HepG2 (cell line): Measurements from ENCODE around the gene ACOT8. TPM values are rescaled to one million over a fixed set of nuclear protein-coding genes. Genes with fewer than 3 reads are reported as not detected.
A peak's percentile ranks its signal among the peaks of the same experiment; 100 is the strongest.

Experiments
- DR1 ChIP-seq: sonication (generic); formaldehyde crosslinking; IDR thresholded peaks from 2 replicates; pipeline ENCODE4 v1.8.0; 2021; ENCODE audit warnings: mild to moderate bottlenecking, missing genetic modification reagents, inconsistent platforms
- EZH2 ChIP-seq: conservative IDR thresholded peaks from 2 replicates; pipeline ENCODE4 v1.6.1; 2012; ENCODE audit warnings: mild to moderate bottlenecking, low read depth, low read length, moderate library complexity
- FOXK1 ChIP-seq: sonication (generic); formaldehyde crosslinking; IDR thresholded peaks from 2 replicates; pipeline ENCODE4 v1.4.0; 2020; ENCODE audit warnings: low read depth, missing genetic modification reagents, borderline replicate concordance
- GABPA ChIP-seq, 2 experiments: IDR thresholded peaks; 2 replicates each; pipeline ENCODE4 v1.6.1; 2011 to 2016; ENCODE audit warnings: low read depth in 2 of 2, low read length in 1 of 2, missing biosample characterization in 1 of 2, missing genetic modification characterization in 1 of 2
- GRHL1 ChIP-seq: sonication (generic); formaldehyde crosslinking; conservative IDR thresholded peaks from 2 replicates; pipeline ENCODE4 v1.8.0; 2022; ENCODE audit warnings: missing genetic modification reagents
- IRF2 ChIP-seq: IDR thresholded peaks from 2 replicates; pipeline ENCODE4 v1.6.1; 2018; ENCODE audit warnings: missing genetic modification reagents, missing compliant biosample characterization
- MYC ChIP-seq: sonication (generic); formaldehyde crosslinking; IDR thresholded peaks from 2 replicates; pipeline ENCODE4 v1.9.0; 2021; ENCODE audit warnings: missing genetic modification reagents, borderline replicate concordance
- NFE2L1 ChIP-seq: sonication (generic); formaldehyde crosslinking; IDR thresholded peaks from 2 replicates; pipeline ENCODE4 v1.4.0; 2020; ENCODE audit warnings: missing genetic modification reagents, mild to moderate bottlenecking, borderline replicate concordance
- PBX3 ChIP-seq: sonication (generic); formaldehyde crosslinking; IDR thresholded peaks from 2 replicates; pipeline ENCODE4 v1.8.1; 2023; ENCODE audit warnings: missing genetic modification reagents, inconsistent platforms, borderline replicate concordance
- PREB ChIP-seq: sonication (generic); formaldehyde crosslinking; IDR thresholded peaks from 2 replicates; pipeline ENCODE4 v1.4.0; 2020; ENCODE audit warnings: missing genetic modification reagents
- SNRNP70 ChIP-seq: fragments of 200-400 bp; formaldehyde crosslinking; IDR thresholded peaks from 2 replicates; pipeline ENCODE4 v1.6.1; 2017; ENCODE audit warnings: mild to moderate bottlenecking, low read depth, low read length, moderate library complexity
- TEAD2 ChIP-seq: sonication (generic); formaldehyde crosslinking; IDR thresholded peaks from 2 replicates; pipeline ENCODE4 v1.9.0; 2021; ENCODE audit warnings: missing genetic modification reagents
- U2AF1 ChIP-seq: fragments of 200-400 bp; formaldehyde crosslinking; optimal IDR thresholded peaks from 2 replicates; pipeline ENCODE3; 2017; ENCODE audit warnings: mild to moderate bottlenecking, low read depth, low read length
- ZBTB4 ChIP-seq: sonication (generic); formaldehyde crosslinking; IDR thresholded peaks from 2 replicates; pipeline ENCODE4 v1.4.0; 2020; ENCODE audit warnings: missing genetic modification reagents, mild to moderate bottlenecking, borderline replicate concordance
- ZFAT ChIP-seq: sonication (generic); formaldehyde crosslinking; conservative IDR thresholded peaks from 2 replicates; pipeline ENCODE4 v1.8.1; 2023; ENCODE audit warnings: missing genetic modification reagents, inconsistent platforms
- ZNF597 ChIP-seq: sonication (generic); formaldehyde crosslinking; IDR thresholded peaks from 2 replicates; pipeline ENCODE4 v1.5.0; 2020; ENCODE audit warnings: missing genetic modification reagents
- ZNF780A ChIP-seq: sonication (generic); formaldehyde crosslinking; IDR thresholded peaks from 2 replicates; pipeline ENCODE4 v1.8.0; 2022; ENCODE audit warnings: mild to moderate bottlenecking, missing genetic modification reagents, moderate library complexity
- polyA plus RNA-seq, 8 experiments: library from polyadenylated mRNA; depleted of rRNA in 3 of 8; stranded (reverse) in 7 of 8; unstranded in 1 of 8; fragments of >200 nt; fragmentation: Illumina TruSeq in 4 of 8; extraction: Trizol in 4 of 8; gene quantifications; 2 replicates each; pipeline versions ENCODE4 v1.2.1 to v1.2.3, GENCODE V29; 2011 to 2016; ENCODE audit warnings: low read depth in 4 of 8, missing spikeins in 1 of 8, mixed read lengths in 1 of 8; ENCODE audit not compliant: insufficient read depth in 1 of 8
- total RNA-seq, 5 experiments: library from RNA; depleted of rRNA; stranded (reverse); fragments of >200 nt; fragmentation: Illumina TruSeq; extraction: Trizol; gene quantifications; 2 replicates each; pipeline ENCODE4 v1.2.3, GENCODE V29; 2016; ENCODE audit warnings: low read depth in 1 of 5

Gene ACOT8
- total and polyA plus RNA-seq, 2 of the 13 experiments (the other 11 are each of a cell fraction or from before 2014, with no cell fraction given), result 31.4 to 45.5 TPM

GRCh38 chr20:45857114-45857881 is at the start of gene ACOT8, which contains the start of gene ZSWIM3 (continued):
- TF ChIP-seq MYC (CRISPR knock-in tag), result peak; percentile 43; the same call in 1 of the 2 replicates
- TF ChIP-seq U2AF1, result no peak
- TF ChIP-seq PREB (CRISPR knock-in tag), result no peak
- no peak for TF ChIP-seq SNRNP70
- TF ChIP-seq DR1 (CRISPR knock-in tag), result peak; percentile 98
- no peak for TF ChIP-seq ZFAT (CRISPR knock-in tag)
- TF ChIP-seq NFE2L1, result 0 out of 2 replicates have a peak, but pooled peaks have one; percentile 82
- TF ChIP-seq GABPA (IDR thresholded peaks at IDR 0.05; ENCODE audit: low read depth, low read length), result peak; percentile 96
- peak; percentile 99 for TF ChIP-seq GABPA (CRISPR knock-in tag; IDR thresholded peaks at IDR 0.05; ENCODE audit: low read depth)
- peak; percentile 56; the same call in 1 of the 2 replicates for TF ChIP-seq ZBTB4 (CRISPR knock-in tag)
- TF ChIP-seq ZNF780A (CRISPR knock-in tag), result no peak
- TF ChIP-seq EZH2, result no peak
- TF ChIP-seq ZNF597, result 0 out of 2 replicates have a peak, but pooled peaks have one; percentile 33
- TF ChIP-seq FOXK1 (CRISPR knock-in tag), result peak; percentile 95; the same call in 1 of the 2 replicates
- no peak for TF ChIP-seq TEAD2 (CRISPR knock-in tag)
- no peak for TF ChIP-seq GRHL1
- peak; percentile 37 for TF ChIP-seq IRF2 (CRISPR knock-in tag)
- TF ChIP-seq PBX3 (CRISPR knock-in tag), result peak; percentile 100
